OCI-LY7 (cell line): ENCODE data around the gene GLRX5. TPM values are rescaled to one million over a fixed set of nuclear protein-coding genes. Genes with fewer than 3 reads are reported as not detected.

Source experiments
- BruUV-seq: library from RNA; stranded (reverse); fragments of 400-500 nt; replicated peaks from 2 replicates; lab custom pipeline; 2021; lab: Mats Ljungman, UMichigan
- CTCF ChIA-PET: fragments of 300-600 bp; sonication (Branson Sonifier 250); formaldehyde crosslinking; loops from one replicate; lab custom pipeline; 2022; ENCODE audit warnings: antibody characterized with exemption; ENCODE audit not compliant: unreplicated experiment; lab: Charles Lee
- POLR2A ChIA-PET: fragments of 300-600 bp; sonication (Branson Sonifier 250); formaldehyde crosslinking; loops from one replicate; lab custom pipeline; 2022; ENCODE audit warnings: antibody characterized with exemption; lab: Charles Lee
- DNase-seq: peaks from one replicate; pipeline ENCODE4 v3.0.0-alpha.2; 2015; ENCODE audit warnings: low spot score
- H2AFZ ChIP-seq: fragments of 200-600 bp; sonication (generic), shearing (Covaris generic); 2 replicates; pipeline ENCODE4 v1.6.1; 2014; ENCODE audit warnings: mild to moderate bottlenecking, antibody characterized with exemption, low read length, moderate library complexity
- H3K27ac ChIP-seq: fragments of 200-600 bp; sonication (generic); 2 replicates; pipeline ENCODE4 v1.5.1; 2014; ENCODE audit warnings: mixed run types, low read depth, mild to moderate bottlenecking, moderate library complexity, low read length, inconsistent platforms; ENCODE audit not compliant: poor library complexity, severe bottlenecking
- H3K36me3 ChIP-seq: fragments of 200-600 bp; sonication (generic); 2 replicates; pipeline ENCODE4 v1.6.1; 2014; ENCODE audit warnings: mild to moderate bottlenecking, antibody characterized with exemption, low read length, moderate library complexity, mixed read lengths; ENCODE audit not compliant: insufficient read depth
- H3K4me1 ChIP-seq: fragments of 200-600 bp; sonication (generic); 2 replicates; pipeline ENCODE4 v1.5.1; 2014; ENCODE audit warnings: mild to moderate bottlenecking, low read length; ENCODE audit not compliant: insufficient read depth, poor library complexity, severe bottlenecking
- H3K4me2 ChIP-seq: fragments of 200-600 bp; sonication (generic); 2 replicates; pipeline ENCODE4 v1.6.1; 2014; ENCODE audit warnings: mild to moderate bottlenecking, low read length
- H3K4me3 ChIP-seq: fragments of 200-600 bp; sonication (generic); 2 replicates; pipeline ENCODE4 v1.5.1; 2014; ENCODE audit warnings: mild to moderate bottlenecking, low read depth, low read length; ENCODE audit not compliant: poor library complexity, severe bottlenecking
- H3K79me2 ChIP-seq: fragments of 200-600 bp; sonication (generic); 2 replicates; pipeline ENCODE4 v1.6.1; 2016; ENCODE audit warnings: low read depth, mild to moderate bottlenecking, low read length, moderate library complexity, mixed read lengths; ENCODE audit not compliant: insufficient read depth
- H3K9me2 ChIP-seq: fragments of 200-600 bp; sonication (generic); 2 replicates; pipeline ENCODE4 v1.6.1; 2016; ENCODE audit warnings: mild to moderate bottlenecking, low read length, mixed read lengths; ENCODE audit not compliant: insufficient read depth
- H3K9me3 ChIP-seq: fragments of 200-600 bp; sonication (generic); 2 replicates; pipeline ENCODE4 v1.6.1; 2014; ENCODE audit warnings: mild to moderate bottlenecking, mixed run types, low read length, mixed read lengths
- H4K20me1 ChIP-seq: fragments of 200-600 bp; sonication (generic); 2 replicates; pipeline ENCODE4 v1.6.1; 2014; ENCODE audit warnings: mild to moderate bottlenecking, antibody characterized with exemption, low read length, moderate library complexity, mixed read lengths; ENCODE audit not compliant: insufficient read depth
- EZH2phosphoT487 ChIP-seq: fragments of 200-600 bp; sonication (generic); IDR thresholded peaks from 2 replicates; pipeline ENCODE4 v1.6.1; 2018; ENCODE audit warnings: low read depth, borderline replicate concordance, mild to moderate bottlenecking, mixed run types, antibody characterized with exemption, low read length, moderate library complexity, mixed read lengths
- intact Hi-C: fragments of 100-400 bp; cut with micrococcal nuclease; formaldehyde crosslinking; loops from one replicate; pipeline ENCODE4 v1.10.0; 2022; ENCODE audit not compliant: unreplicated experiment
- total RNA-seq, 2 experiments: library from RNA; depleted of rRNA in 1 of 2; stranded (reverse); fragments of >200 nt in 1 of 2; shearing (Covaris generic) in 1 of 2; gene quantifications; 2 replicates each; pipeline ENCODE4 v1.2.3, GENCODE V29; 2014 to 2022
- TF ChIP-seq, protein P1 (sequence below): fragments of 200-600 bp; sonication (generic); conservative IDR thresholded peaks from 2 replicates; pipeline ENCODE4 v1.5.1; 2014; ENCODE audit warnings: mild to moderate bottlenecking, antibody characterized with exemption, low read length, moderate library complexity, mixed read lengths

GLRX5 gene
- total RNA-seq, 2 experiments from 2014 or later, result 68.2 to 78.4 TPM

DNA sequence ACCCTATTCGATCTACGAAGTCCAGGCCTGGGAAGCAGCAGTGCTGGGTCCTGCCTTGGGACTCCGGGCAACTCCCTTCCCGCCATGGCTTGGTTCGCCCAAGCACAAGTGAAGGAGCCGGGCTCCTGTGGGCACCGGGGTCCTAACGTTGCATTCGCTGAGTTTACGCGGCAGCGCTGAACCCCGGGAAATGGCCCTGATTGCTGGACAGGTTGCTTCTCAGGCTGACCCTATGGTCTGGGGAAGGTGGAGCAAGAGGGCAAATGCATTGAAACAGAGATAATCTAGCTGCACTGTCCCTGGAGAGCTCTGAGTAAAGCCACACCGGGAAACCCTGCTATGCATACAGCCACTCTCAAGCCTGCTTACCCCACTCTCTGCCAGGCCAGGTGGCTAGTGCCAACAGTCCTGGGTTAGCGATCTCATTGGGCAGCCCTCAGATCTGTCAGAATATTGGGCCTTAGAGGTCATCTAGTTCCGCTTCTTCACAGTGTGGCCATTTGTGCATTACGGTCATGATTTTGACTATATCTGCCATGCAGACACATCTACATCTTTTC lies 29.7 kb upstream of the GLRX5 start:
- no peak overlapping the region for H2AFZ ChIP-seq
- no peak overlapping the region for H3K4me3 ChIP-seq
- no peak overlapping the region for H3K4me2 ChIP-seq
- ChIA-PET POLR2A (interaction anchor here (0.5 to 3.9 kb wide), 5 partner anchors 9 to 26 kb away, joined by 3 to 30 read pairs (median 3); partner anchors contain the start of gene SYNE3), CTCF (interaction anchor here (1.1 kb wide), 1 partner anchor 13 kb away, joined by 5 read pairs; no protein-coding TSS in a partner anchor)
- no TSS peak for BruUV-seq
- intact Hi-C loops, result no loop called here
- DNase-seq, result no peak
- H3K27ac ChIP-seq, result no peak overlapping the region
- no peaks in the 10 kb centered on the region for H3K9me2 ChIP-seq
- H3K79me2 ChIP-seq, result no peaks in the 10 kb centered on the region
- TF ChIP-seq EZH2phosphoT487, result no peak
- TF ChIP-seq, protein P1, sequence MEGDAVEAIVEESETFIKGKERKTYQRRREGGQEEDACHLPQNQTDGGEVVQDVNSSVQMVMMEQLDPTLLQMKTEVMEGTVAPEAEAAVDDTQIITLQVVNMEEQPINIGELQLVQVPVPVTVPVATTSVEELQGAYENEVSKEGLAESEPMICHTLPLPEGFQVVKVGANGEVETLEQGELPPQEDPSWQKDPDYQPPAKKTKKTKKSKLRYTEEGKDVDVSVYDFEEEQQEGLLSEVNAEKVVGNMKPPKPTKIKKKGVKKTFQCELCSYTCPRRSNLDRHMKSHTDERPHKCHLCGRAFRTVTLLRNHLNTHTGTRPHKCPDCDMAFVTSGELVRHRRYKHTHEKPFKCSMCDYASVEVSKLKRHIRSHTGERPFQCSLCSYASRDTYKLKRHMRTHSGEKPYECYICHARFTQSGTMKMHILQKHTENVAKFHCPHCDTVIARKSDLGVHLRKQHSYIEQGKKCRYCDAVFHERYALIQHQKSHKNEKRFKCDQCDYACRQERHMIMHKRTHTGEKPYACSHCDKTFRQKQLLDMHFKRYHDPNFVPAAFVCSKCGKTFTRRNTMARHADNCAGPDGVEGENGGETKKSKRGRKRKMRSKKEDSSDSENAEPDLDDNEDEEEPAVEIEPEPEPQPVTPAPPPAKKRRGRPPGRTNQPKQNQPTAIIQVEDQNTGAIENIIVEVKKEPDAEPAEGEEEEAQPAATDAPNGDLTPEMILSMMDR, result no peak
- H3K9me3 ChIP-seq, result no peaks in the 10 kb centered on the region
- H3K4me1 ChIP-seq, result peaks cover 20% of the 10 kb centered on the region
- H4K20me1 ChIP-seq, result no peaks in the 10 kb centered on the region
- H3K36me3 ChIP-seq, result no peaks in the 10 kb centered on the region; the same call in 1 of the 2 replicates

DNA sequence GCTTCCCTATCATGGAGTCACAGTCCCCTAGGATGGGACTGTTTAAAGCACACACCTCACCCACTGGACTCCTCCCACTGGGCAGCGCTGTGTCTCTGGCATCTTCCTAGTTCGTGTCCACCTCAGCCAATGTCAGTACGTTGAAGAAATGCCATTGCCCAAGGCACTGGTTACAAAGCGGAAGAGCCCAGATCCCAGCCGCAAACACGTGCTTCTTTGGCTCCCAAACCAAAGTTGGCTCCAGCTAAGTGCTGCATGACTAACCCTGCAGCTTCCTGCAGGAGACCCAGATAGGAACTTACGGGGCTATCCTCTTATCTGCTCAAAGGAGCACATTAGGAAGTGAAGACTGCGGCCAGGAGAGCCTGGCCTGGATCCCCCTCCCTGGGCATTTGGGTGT lies 27.7 kb upstream of the GLRX5 start:
- no peaks in the 10 kb centered on the region for H3K79me2 ChIP-seq
- intact Hi-C loops, result no loop called here

More for the DNA sequence above, 27.7 kb upstream of the GLRX5 start:
- no peak overlapping the region for H2AFZ ChIP-seq
- H4K20me1 ChIP-seq, result no peaks in the 10 kb centered on the region
- no peak for TF ChIP-seq EZH2phosphoT487
- TF ChIP-seq, protein P1, result no peak
- no peak for DNase-seq
- no peaks in the 10 kb centered on the region; the same call in 1 of the 2 replicates for H3K36me3 ChIP-seq
- no peak overlapping the region for H3K27ac ChIP-seq
- peaks cover 20% of the 10 kb centered on the region for H3K4me1 ChIP-seq
- CTCF ChIA-PET, result no interaction called here
- POLR2A ChIA-PET, result interaction anchor here (1.0 kb wide), 1 partner anchor 9 kb away, joined by 3 read pairs; no protein-coding TSS in a partner anchor
- BruUV-seq, result no TSS peak
- H3K4me3 ChIP-seq, result no peak overlapping the region
- no peaks in the 10 kb centered on the region for H3K9me2 ChIP-seq
- no peak overlapping the region for H3K4me2 ChIP-seq
- no peaks in the 10 kb centered on the region for H3K9me3 ChIP-seq
